ENCODE measurements around the gene TOX3.

- TF ChIP-seq POLR2A (IDR thresholded peaks at IDR 0.05; ENCODE audit: low read depth, low read length) (no peak), SPI1 (IDR thresholded peaks at IDR 0.05; ENCODE audit: low read depth, low read length) (no peak), TAF1 (IDR thresholded peaks at IDR 0.05; ENCODE audit: low read depth, low read length) (no peak)
Observed at GRCh38 chr16:52558448-52558847, 11.5 kb upstream of the TOX3 start.

All from GM12891 (cell line).